GM21717 (cell line): Measurements from ENCODE around the gene ZNF865.
A peak's percentile ranks its signal among the peaks of the same experiment; 100 is the strongest.

Source experiments
- ATAC-seq: cut with Tn5 transposase; IDR thresholded peaks from one replicate; pipeline ENCODE4 v1.9.1; 2021; ENCODE audit warnings: mild to moderate bottlenecking, moderate library complexity; ENCODE audit not compliant: unreplicated experiment

The ZNF865 gene

DNA sequence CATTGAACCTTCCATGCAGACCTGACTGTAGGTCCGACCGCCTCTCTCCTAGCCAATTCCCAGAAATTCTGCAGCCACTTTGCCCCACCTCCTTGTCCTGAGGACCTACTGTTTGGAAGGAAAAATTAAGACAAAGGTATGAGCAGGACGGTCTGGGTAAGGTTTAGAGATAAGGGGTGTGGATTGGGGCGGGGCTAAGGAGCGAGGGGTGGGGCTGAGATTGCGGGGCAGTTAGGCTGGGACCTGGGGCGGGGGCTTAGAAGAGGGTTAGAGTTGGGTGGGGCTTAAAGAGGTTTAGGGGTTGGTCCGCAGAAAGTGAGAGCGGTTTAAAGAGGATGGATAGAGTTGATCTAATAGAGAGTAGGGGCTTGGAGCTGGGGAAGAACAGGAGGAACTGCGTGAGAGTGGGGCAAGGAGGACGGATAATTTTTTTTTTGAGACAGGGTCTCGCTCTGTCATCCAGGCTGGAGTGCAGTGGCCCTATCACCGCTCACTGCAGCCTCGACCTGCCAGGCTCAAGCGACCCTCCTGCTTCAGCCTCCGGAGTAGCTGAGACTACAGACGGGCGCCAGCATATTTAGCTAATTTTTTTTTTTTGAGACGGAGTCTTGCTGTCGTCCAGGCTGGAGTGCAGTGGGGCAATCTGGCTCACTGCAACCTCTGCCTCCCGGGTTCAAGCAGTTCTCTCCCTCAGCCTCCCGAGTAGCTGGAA, 1.7 kb upstream of the ZNF865 start:
- ATAC-seq = no peak

- ATAC-seq = peak; percentile 53
Observed at GRCh38 chr19:55605207-55605636, 225 bp upstream of the ZNF865 start.

GRCh38 chr19:55606471-55606787, 982 bp downstream of the ZNF865 start:
- ATAC-seq = no peak

DNA sequence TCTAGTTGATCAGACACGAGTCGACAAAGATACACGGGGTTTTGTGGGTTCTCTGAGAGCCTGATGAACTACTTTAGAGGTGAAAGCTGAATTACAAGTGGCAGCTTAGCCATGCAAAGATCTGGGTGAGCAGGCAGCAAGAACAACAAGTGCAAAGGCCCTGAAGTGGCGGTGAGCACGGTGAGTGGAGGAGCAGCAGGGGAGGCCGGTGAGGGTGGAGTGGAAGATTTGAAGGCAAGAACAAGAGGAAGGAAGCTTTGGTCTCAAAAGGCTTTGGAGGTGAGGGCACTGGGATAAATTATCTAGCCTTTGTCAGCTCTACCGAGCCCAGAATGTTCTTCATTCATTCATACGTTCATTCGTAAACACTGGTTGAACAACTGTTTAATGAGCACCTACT, 1.4 kb downstream of the ZNF865 start:
- no peak for ATAC-seq

DNA sequence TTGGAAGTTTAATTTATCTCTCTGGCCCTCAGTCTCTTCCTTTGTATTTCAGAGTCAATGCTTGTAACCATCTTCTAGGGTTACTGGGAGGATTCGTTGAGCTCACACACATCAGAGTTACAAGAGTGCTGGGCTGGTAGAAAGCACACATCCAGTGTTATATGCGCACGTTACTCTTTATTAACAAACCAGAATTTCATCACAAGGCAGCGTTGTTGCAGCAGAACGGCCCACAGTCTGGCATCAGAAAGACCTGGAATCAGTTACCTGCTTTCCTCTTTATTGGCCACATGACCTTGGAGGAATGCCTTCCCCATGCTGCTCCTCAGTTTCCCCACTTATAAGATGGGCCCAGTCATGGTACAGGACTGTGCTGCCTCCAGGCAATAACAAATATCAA, 3.9 kb downstream of the ZNF865 start:
- ATAC-seq = no peak

DNA sequence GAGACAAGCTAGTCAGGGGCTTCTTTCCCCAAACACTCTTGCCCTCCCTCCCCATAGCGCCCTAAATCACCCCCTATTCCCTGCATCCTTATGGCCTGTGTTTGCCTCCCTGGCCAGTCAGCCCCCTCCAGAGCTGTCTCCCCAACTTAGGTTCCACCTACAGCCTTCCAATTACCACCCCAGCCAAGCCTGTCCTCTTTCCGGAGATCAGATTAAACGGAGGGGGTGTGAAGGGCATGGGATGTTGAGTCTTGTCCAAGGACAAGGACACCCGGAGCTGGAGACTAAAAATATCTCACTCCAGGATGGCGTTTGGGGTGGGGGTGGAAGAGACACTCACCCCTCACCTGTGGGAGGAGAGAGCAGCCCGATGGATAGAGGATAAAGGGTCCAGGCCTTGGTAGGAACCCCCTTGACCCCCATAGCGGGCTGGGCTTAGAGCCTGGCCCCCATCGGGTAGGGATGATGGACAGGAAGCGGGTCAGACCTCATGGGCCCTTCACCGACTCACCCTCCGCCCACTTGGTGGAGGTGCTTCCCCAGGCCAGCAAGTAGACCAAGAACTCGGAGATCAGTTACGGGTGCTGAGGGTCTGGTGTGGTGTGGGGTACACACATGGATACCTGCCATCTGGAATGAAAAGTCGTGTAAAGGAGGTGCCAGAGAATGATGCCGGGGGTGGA, 6.0 kb downstream of the ZNF865 start:
- ATAC-seq = no peak

GRCh38 chr19:55611983-55612645, 6.7 kb downstream of the ZNF865 start:
- no peak for ATAC-seq

GRCh38 chr19:55613396-55613795, 7.9 kb downstream of the ZNF865 start:
- no peak for ATAC-seq

- ATAC-seq = no peak
Observed at GRCh38 chr19:55613930-55614710, 8.7 kb downstream of the ZNF865 start.

DNA sequence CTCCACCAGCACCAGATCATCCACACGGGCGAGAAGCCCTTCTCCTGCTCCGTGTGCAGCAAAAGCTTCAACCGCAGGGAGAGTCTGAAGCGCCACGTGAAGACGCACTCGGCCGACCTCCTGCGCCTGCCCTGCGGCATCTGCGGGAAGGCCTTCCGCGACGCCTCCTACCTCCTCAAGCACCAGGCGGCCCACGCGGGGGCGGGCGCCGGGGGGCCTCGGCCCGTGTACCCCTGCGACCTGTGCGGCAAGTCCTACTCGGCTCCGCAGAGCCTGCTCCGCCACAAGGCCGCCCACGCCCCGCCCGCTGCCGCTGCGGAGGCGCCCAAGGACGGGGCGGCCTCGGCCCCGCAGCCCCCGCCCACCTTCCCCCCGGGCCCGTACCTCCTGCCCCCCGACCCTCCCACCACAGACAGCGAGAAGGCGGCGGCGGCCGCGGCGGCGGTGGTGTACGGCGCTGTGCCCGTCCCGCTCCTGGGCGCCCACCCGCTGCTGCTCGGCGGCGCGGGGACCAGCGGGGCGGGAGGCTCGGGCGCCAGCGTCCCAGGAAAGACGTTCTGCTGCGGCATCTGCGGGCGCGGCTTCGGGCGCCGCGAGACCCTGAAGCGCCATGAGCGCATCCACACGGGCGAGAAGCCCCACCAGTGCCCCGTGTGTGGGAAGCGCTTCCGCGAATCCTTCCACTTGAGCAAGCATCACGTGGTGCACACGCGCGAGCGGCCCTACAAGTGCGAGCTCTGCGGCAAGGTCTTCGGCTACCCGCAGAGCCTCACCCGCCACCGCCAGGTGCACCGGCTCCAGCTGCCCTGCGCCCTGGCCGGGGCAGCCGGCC, 9.5 kb downstream of the ZNF865 start:
- ATAC-seq = no peak

- ATAC-seq = no peak
Observed at GRCh38 chr19:55615543-55616394, 10.3 kb downstream of the ZNF865 start.

DNA sequence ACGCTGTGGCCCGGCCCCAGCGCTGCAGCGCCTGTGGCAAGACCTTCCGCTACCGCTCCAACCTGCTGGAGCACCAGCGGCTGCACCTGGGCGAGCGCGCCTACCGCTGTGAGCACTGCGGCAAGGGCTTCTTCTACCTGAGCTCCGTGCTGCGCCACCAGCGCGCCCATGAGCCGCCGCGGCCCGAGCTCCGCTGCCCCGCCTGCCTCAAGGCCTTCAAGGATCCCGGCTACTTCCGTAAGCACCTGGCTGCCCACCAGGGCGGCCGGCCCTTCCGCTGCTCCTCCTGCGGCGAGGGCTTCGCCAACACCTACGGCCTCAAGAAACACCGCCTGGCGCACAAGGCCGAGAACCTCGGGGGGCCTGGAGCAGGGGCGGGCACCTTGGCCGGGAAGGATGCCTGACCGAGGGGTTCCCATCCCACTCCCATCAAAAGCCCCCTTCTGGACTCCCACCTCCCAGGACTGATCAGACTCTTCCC, 11.0 kb downstream of the ZNF865 start:
- no peak for ATAC-seq

GRCh38 chr19:55617426-55617825, 12.0 kb downstream of the ZNF865 start:
- no peak for ATAC-seq

DNA sequence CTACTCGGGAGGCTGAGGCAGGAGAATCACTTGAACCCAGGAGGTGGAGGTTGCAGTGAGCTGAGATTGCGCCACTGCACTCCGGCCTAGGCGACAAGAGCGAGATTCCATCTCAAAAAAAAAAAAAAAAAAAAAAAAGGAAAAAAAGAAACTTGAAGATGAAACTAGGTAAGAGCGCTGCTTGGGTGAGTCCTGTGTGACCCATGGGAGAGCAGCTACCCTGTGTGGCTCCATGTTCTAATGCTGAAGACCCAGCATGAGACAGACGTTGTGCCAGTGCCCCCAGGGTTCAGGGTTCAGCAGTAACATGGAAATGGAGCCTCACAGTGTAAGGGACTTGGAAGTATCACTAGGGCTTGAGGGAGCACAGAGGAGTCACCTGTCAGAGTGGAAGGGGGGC, 13.0 kb downstream of the ZNF865 start:
- no peak for ATAC-seq

- no peak for ATAC-seq
Observed at GRCh38 chr19:55619286-55619685, 13.8 kb downstream of the ZNF865 start.

GRCh38 chr19:55620410-55621204, 15.2 kb downstream of the ZNF865 start:
- no peak for ATAC-seq

- no peak for ATAC-seq
Observed at GRCh38 chr19:55621205-55621672, 15.8 kb downstream of the ZNF865 start.

DNA sequence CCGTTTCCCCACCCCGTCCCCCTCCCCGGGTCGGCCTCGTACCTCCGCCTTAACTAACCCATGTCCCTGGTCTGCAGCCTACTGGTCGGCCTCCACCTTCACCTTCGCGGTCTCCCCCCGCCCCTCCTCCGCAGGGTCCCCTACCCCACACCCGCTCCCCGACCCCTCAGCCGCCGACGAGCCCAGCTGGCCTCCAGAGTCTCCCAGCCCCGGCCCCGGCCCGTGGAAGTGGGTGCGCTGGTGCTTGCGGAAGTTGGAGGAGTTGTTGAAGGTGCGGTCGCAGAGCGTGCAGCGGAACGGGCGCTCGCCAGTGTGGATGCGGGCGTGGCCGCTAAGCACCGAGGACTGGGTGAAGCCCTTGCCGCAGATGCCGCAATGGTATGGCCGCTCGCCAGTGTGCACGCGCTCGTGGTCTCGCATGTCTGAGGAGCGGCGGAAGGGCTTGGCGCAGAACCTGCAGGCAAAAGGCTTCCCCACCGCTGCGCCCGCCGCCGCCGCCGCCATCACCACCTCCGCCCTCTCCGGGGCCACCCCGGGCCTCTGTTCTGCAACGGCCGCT, 16.3 kb downstream of the ZNF865 start:
- ATAC-seq = no peak
